Measurements from ENCODE around the gene NAP1L5. TPM values are rescaled to one million over a fixed set of nuclear protein-coding genes. Genes with fewer than 3 reads are reported as not detected.

The NAP1L5 gene
- total and polyA plus RNA-seq, 8 donors = 3.1 to 22.6 (median 5.8) TPM; not detected in 1

DNA sequence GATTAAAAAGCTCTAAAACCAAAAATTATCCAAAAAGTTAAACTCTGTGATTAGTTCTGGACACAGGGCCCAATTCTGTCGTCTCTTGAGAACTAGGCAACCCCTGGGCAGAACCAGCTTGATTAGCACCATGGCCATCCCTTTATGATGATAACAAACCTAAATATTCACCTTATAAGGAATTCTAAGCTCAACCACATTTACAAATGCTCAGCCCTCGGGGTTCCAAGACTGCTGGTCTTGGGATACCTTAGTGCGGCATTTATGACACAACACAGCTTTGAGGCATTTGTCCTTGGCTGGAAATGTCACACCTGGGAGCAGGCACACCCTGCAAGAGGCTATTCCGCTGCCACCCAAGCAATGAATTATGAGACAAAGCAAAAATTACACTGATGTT is 27.5 kb upstream of the NAP1L5 start:
- no peaks in the 10 kb centered on the region for H3K9me3 ChIP-seq
- no peak overlapping the region for H3K27ac ChIP-seq
- intact Hi-C loops (cut with DNase I; ENCODE audit: low total_unique reads) = no loop called here
- DNase-seq = no peak
- no peaks in the 10 kb centered on the region for H3K27me3 ChIP-seq
- TF ChIP-seq, protein P1, sequence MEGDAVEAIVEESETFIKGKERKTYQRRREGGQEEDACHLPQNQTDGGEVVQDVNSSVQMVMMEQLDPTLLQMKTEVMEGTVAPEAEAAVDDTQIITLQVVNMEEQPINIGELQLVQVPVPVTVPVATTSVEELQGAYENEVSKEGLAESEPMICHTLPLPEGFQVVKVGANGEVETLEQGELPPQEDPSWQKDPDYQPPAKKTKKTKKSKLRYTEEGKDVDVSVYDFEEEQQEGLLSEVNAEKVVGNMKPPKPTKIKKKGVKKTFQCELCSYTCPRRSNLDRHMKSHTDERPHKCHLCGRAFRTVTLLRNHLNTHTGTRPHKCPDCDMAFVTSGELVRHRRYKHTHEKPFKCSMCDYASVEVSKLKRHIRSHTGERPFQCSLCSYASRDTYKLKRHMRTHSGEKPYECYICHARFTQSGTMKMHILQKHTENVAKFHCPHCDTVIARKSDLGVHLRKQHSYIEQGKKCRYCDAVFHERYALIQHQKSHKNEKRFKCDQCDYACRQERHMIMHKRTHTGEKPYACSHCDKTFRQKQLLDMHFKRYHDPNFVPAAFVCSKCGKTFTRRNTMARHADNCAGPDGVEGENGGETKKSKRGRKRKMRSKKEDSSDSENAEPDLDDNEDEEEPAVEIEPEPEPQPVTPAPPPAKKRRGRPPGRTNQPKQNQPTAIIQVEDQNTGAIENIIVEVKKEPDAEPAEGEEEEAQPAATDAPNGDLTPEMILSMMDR (IDR thresholded peaks at IDR 0.05) = no peak
- no peak for TF ChIP-seq POLR2A (IDR thresholded peaks at IDR 0.05)
- no peak for TF ChIP-seq POLR2AphosphoS5 (IDR thresholded peaks at IDR 0.05)
- TF ChIP-seq EP300 (IDR thresholded peaks at IDR 0.05) = no peak
- H3K4me3 ChIP-seq = no peak overlapping the region
- H3K4me1 ChIP-seq = peaks cover 0 to 17% (median 6%) of the 10 kb centered on the region in 4 donors
- 91 to 96% (median 93%) methylated on average over 4 of the region's 4 CpGs for WGBS, 5 donors
- peaks cover 34 to 100% (median 93%) of the 10 kb centered on the region in 4 donors for H3K36me3 ChIP-seq

DNA sequence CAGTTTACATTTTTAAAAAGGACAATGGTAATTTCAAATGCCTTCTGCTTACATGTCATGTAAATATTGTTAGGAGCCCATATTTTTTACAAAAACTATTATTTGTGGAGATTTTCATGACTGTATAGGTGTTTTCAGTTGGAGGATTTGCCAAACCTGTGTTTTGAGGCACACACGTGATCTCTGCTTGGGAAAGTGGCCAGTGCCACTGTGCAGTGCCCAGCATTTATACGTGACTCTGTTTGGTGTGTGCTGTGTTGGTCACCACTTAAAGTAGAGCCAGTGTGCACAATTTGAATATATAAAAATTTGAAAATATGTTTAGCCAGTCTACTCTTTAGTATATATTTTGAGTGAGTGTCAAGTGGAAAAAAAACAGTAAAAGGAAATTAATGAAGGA is 26.8 kb upstream of the NAP1L5 start:
- intact Hi-C loops (cut with DNase I; ENCODE audit: low total_unique reads) = no loop called here
- H3K27ac ChIP-seq = no peak overlapping the region
- DNase-seq = no peak
- H3K9me3 ChIP-seq = no peaks in the 10 kb centered on the region
- peaks cover 0 to 17% (median 6%) of the 10 kb centered on the region in 4 donors for H3K4me1 ChIP-seq
- TF ChIP-seq POLR2AphosphoS5 (IDR thresholded peaks at IDR 0.05) (no peak), EP300 (IDR thresholded peaks at IDR 0.05) (no peak), POLR2A (IDR thresholded peaks at IDR 0.05) (no peak)
- TF ChIP-seq, protein P1 (IDR thresholded peaks at IDR 0.05) = no peak
- no peaks in the 10 kb centered on the region for H3K27me3 ChIP-seq
- no peak overlapping the region for H3K4me3 ChIP-seq
- 70 to 85% (median 79%) methylated on average over 2 of the region's 2 CpGs for WGBS, 5 donors
- peaks cover 31 to 94% (median 86%) of the 10 kb centered on the region in 4 donors for H3K36me3 ChIP-seq

DNA sequence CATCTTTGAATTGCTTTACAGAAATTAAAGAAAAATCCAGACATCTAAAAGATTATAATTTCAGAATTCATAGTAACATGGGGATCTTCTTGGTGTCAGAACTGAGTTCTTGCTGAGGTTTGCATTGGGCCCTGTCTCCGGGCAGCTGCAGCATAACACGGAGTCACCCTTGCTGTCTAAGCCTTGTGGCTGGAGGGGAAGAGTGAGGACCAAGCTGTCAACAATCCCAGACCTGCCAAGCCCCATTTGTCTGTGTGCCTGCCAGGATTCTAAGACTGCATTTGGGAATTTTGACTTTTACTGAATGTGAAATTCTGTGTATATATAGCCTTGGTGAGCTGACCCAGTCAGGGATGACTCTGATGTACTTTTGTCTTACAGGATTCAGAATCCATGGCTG is 25.2 kb upstream of the NAP1L5 start:
- Histone ChIP-seq H3K4me1 (peaks cover 0 to 11% (median 3%) of the 10 kb centered on the region in 4 donors), H3K36me3 (peaks cover 22 to 91% (median 83%) of the 10 kb centered on the region in 4 donors), H3K9me3 (peaks cover 4 to 6% (median 5%) of the 10 kb centered on the region in 4 donors), H3K27ac (no peak overlapping the region), H3K4me3 (no peak overlapping the region), H3K27me3 (no peaks in the 10 kb centered on the region)
- intact Hi-C loops (cut with DNase I; ENCODE audit: low total_unique reads) = no loop called here
- DNase-seq = no peak
- TF ChIP-seq, protein P1 (IDR thresholded peaks at IDR 0.05) = no peak
- TF ChIP-seq POLR2AphosphoS5 (IDR thresholded peaks at IDR 0.05) (no peak), POLR2A (IDR thresholded peaks at IDR 0.05) (no peak), EP300 (IDR thresholded peaks at IDR 0.05) (no peak)
- WGBS, 5 donors = 73 to 87% (median 83%) methylated on average over 2 of the region's 2 CpGs

DNA sequence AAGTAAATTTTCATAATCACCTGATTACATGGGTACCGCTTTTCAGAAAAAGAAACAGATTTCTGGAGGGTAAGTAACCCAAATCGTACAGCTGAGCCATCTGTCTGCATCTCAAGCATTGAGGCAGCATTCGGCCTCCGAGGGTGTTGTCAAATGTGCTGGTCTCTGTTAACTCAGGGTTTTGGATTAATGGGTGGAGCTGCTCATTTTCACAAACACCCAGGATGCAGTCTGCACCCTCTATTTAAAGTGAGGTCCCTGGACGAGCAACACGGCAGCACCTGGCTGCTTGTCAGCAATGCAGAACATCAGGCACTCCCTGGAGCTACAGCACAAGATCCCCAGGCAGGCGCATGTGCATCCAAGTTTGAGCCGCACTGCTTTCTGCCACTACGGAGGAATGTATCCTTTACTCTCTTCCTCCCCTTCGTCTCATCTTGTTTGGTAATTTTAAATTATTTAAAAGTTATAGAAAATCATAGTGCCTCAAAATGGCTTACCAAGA is 24.7 kb upstream of the NAP1L5 start:
- peaks cover 0 to 11% (median 3%) of the 10 kb centered on the region in 4 donors for H3K4me1 ChIP-seq
- H3K27me3 ChIP-seq = no peaks in the 10 kb centered on the region
- no peak overlapping the region for H3K4me3 ChIP-seq
- DNase-seq = no peak
- peaks cover 6 to 11% (median 9%) of the 10 kb centered on the region in 4 donors for H3K9me3 ChIP-seq
- peaks cover 19 to 91% (median 83%) of the 10 kb centered on the region in 4 donors for H3K36me3 ChIP-seq
- no peak overlapping the region for H3K27ac ChIP-seq
- intact Hi-C loops (cut with DNase I; ENCODE audit: low total_unique reads) = no loop called here
- TF ChIP-seq, protein P1 (IDR thresholded peaks at IDR 0.05) = no peak
- WGBS, 5 donors = 85 to 95% (median 94%) methylated on average over 10 of the region's 10 CpGs

Data from stomach (tissue), 9 donors.